ENCODE measurements around the gene LCT. TPM values are rescaled to one million over a fixed set of nuclear protein-coding genes. Genes with fewer than 3 reads are reported as not detected.

LCT gene
- total and polyA plus RNA-seq, 2 experiments from 2014 or later = not detected

- peak; percentile 11 to 40; a peak in 3 of 4 replicates for TF ChIP-seq CTCF (conservative IDR thresholded peaks at IDR 0.05; ENCODE audit: low read depth in 2 of 2)
- no peak for TF ChIP-seq POLR2AphosphoS5 (IDR thresholded peaks at IDR 0.05; ENCODE audit: low read depth)
- no peak for TF ChIP-seq JUNB (IDR thresholded peaks at IDR 0.05; ENCODE audit: unreplicated experiment)
Measured at GRCh38 chr2:135799738-135800137, 37.2 kb downstream of the LCT start (continued).

- H3K36me3 Mint-ChIP-seq (ENCODE audit: low read depth) = peaks cover 20% of the 10 kb centered on the region
Measured at GRCh38 chr2:135798762-135799161, 38.2 kb downstream of the LCT start.

GRCh38 chr2:135798275-135798705 is 38.7 kb downstream of the LCT start:
- no peaks in the 10 kb centered on the region for H3K79me2 ChIP-seq (replicated peaks; ENCODE audit: insufficient read depth)
- no peak for ATAC-seq
- no peaks in the 10 kb centered on the region for H3K4me1 ChIP-seq (ENCODE audit: insufficient read depth)
- no peak for TF ChIP-seq CREB1 (CRISPR knock-in tag; IDR thresholded peaks at IDR 0.05; ENCODE audit: low read depth)
- no peak for TF ChIP-seq NANOG (IDR thresholded peaks at IDR 0.05; ENCODE audit: borderline replicate concordance)
- no peak for TF ChIP-seq ETS1 (IDR thresholded peaks at IDR 0.05)
- no peak for TF ChIP-seq EZH2phosphoT487 (IDR thresholded peaks at IDR 0.05; ENCODE audit: unreplicated experiment)
- no peak for TF ChIP-seq ZNF114 (CRISPR knock-in tag; IDR thresholded peaks at IDR 0.05)
- no peaks in the 10 kb centered on the region for H4K20me1 ChIP-seq (replicated peaks; ENCODE audit: insufficient read depth)
- no peaks in the 10 kb centered on the region for H3F3A ChIP-seq (replicated peaks; ENCODE audit: low read depth)
- no peak overlapping the region for H3K27ac Mint-ChIP-seq
- H3K4me3 ChIP-seq = no peak overlapping the region
- H3K27me3 ChIP-seq (ENCODE audit: insufficient read depth) = no peaks in the 10 kb centered on the region
- peaks cover 20% of the 10 kb centered on the region for H3K36me3 Mint-ChIP-seq (ENCODE audit: low read depth)
- H3K4me1 Mint-ChIP-seq = 0 out of 3 replicates have a peak, but pooled peaks cover 5% of the 10 kb centered on the region
- H3K36me3 ChIP-seq (ENCODE audit: insufficient read depth) = no peaks in the 10 kb centered on the region
- peaks cover 36% of the 10 kb centered on the region for H3K9me3 Mint-ChIP-seq
- H3K9me2 ChIP-seq (ENCODE audit: insufficient read depth) = no peaks in the 10 kb centered on the region
- no peak for DNase-seq (ENCODE audit: low spot score)
- H3K4me2 ChIP-seq = no peak overlapping the region
- peak overlapping the region; percentile 93 for H2AFZ ChIP-seq
- H3K27me3 Mint-ChIP-seq (ENCODE audit: insufficient read depth, low read depth, poor library complexity) = peaks cover 3% of the 10 kb centered on the region
- no peak overlapping the region for H3K4me3 Mint-ChIP-seq
- no peak overlapping the region for H3K27ac ChIP-seq (ENCODE audit: low read depth)

More at GRCh38 chr2:135798762-135799161, 38.2 kb downstream of the LCT start:
- Histone ChIP-seq H4K20me1 (replicated peaks; ENCODE audit: insufficient read depth) (no peaks in the 10 kb centered on the region), H2AFZ (peak overlapping the region; percentile 93; the same call in 1 of the 2 replicates), H3F3A (replicated peaks; ENCODE audit: low read depth) (no peaks in the 10 kb centered on the region), H3K27ac (ENCODE audit: low read depth) (no peak overlapping the region), H3K79me2 (replicated peaks; ENCODE audit: insufficient read depth) (no peaks in the 10 kb centered on the region), H3K36me3 (ENCODE audit: insufficient read depth) (no peaks in the 10 kb centered on the region), H3K4me3 (no peak overlapping the region), H3K27me3 (ENCODE audit: insufficient read depth) (no peaks in the 10 kb centered on the region), H3K9me2 (ENCODE audit: insufficient read depth) (no peaks in the 10 kb centered on the region), H3K4me1 (ENCODE audit: insufficient read depth) (no peaks in the 10 kb centered on the region), H3K4me2 (no peak overlapping the region)
- H3K27ac Mint-ChIP-seq = no peak overlapping the region
- TF ChIP-seq ZNF331 (CRISPR knock-in tag; IDR thresholded peaks at IDR 0.05; ENCODE audit: low read depth) (no peak), CTCF (conservative IDR thresholded peaks at IDR 0.05; ENCODE audit: low read depth in 2 of 2) (peak in 1 of 2 experiments; percentile 26; a peak in 3 of 4 replicates)
- H3K9me3 Mint-ChIP-seq = peaks cover 36% of the 10 kb centered on the region
- H3K4me3 Mint-ChIP-seq = no peak overlapping the region
- 0 out of 3 replicates have a peak, but pooled peaks cover 5% of the 10 kb centered on the region for H3K4me1 Mint-ChIP-seq
- H3K27me3 Mint-ChIP-seq (ENCODE audit: insufficient read depth, low read depth, poor library complexity) = peaks cover 3% of the 10 kb centered on the region
- peak; percentile 35 for DNase-seq (ENCODE audit: low spot score)
- no peak; the same call in 2 of the 3 replicates for ATAC-seq

Measured in GM23338 (cell line).